NCI-H1694 (cell line): ENCODE measurements around the gene TPD52L1.

ENCODE experiments used
- DNase-seq: peaks from one replicate; lab custom pipeline; 2025; lab: John Stamatoyannopoulos, UW

The TPD52L1 gene

GRCh38 chr6:125211352-125211751 lies 57.8 kb downstream of the TPD52L1 start:
- DNase-seq, result no peak

GRCh38 chr6:125212377-125212776 lies 58.8 kb downstream of the TPD52L1 start:
- DNase-seq, result no peak

- DNase-seq, result no peak
Observed at GRCh38 chr6:125213939-125214338, 60.4 kb downstream of the TPD52L1 start.

- no peak for DNase-seq
Observed at GRCh38 chr6:125215252-125215819, 61.8 kb downstream of the TPD52L1 start.

GRCh38 chr6:125216015-125216414 lies 62.4 kb downstream of the TPD52L1 start:
- no peak for DNase-seq

- no peak for DNase-seq
Observed at GRCh38 chr6:125217369-125217768, 63.8 kb downstream of the TPD52L1 start.

- DNase-seq, result no peak
Observed at GRCh38 chr6:125217992-125218391, 64.4 kb downstream of the TPD52L1 start.

- no peak for DNase-seq
Observed at GRCh38 chr6:125219361-125219895, 65.9 kb downstream of the TPD52L1 start.

GRCh38 chr6:125220712-125221111 lies 67.1 kb downstream of the TPD52L1 start:
- no peak for DNase-seq

GRCh38 chr6:125222531-125223455 lies 69.2 kb downstream of the TPD52L1 start:
- DNase-seq, result no peak

- DNase-seq, result no peak
Observed at GRCh38 chr6:125224231-125224861, 70.8 kb downstream of the TPD52L1 start.

- DNase-seq, result no peak
Observed at GRCh38 chr6:125227244-125227643, 73.7 kb downstream of the TPD52L1 start.

GRCh38 chr6:125228981-125229479 lies 75.5 kb downstream of the TPD52L1 start:
- no peak for DNase-seq

GRCh38 chr6:125230674-125231073 lies 77.1 kb downstream of the TPD52L1 start:
- DNase-seq, result no peak

- DNase-seq, result no peak
Observed at GRCh38 chr6:125231133-125231532, 77.6 kb downstream of the TPD52L1 start.

GRCh38 chr6:125231574-125232343 lies 78.2 kb downstream of the TPD52L1 start:
- no peak for DNase-seq

- DNase-seq, result no peak
Observed at GRCh38 chr6:125232466-125232865, 78.9 kb downstream of the TPD52L1 start.

GRCh38 chr6:125233202-125233601 lies 79.6 kb downstream of the TPD52L1 start:
- DNase-seq, result no peak

- DNase-seq, result no peak
Observed at GRCh38 chr6:125236536-125237327, 83.2 kb downstream of the TPD52L1 start.

- no peak for DNase-seq
Observed at GRCh38 chr6:125237764-125238163, 84.2 kb downstream of the TPD52L1 start.

- no peak for DNase-seq
Observed at GRCh38 chr6:125245109-125245508, 91.5 kb downstream of the TPD52L1 start.
